Keratinocyte (primary cell): ENCODE data around the gene MIPOL1. TPM values are rescaled to one million over a fixed set of nuclear protein-coding genes. Genes with fewer than 3 reads are reported as not detected.

ENCODE experiments used
- DNase-seq: peaks from one replicate; pipeline ENCODE4 v3.0.0-alpha.2; 2011; ENCODE audit warnings: low read depth, missing footprints, low spot score
- FAIRE-seq: peaks from 2 replicates; lab custom pipeline; 2011; peaks lifted over from hg19 to GRCh38; lab: Jason Lieb, UNC
- H2AFZ ChIP-seq: 2 replicates; pipeline ENCODE4 v1.6.0; 2012; ENCODE audit warnings: low read length, control low read depth, inconsistent platforms; ENCODE audit not compliant: control insufficient read depth
- H3K27ac ChIP-seq: 2 replicates; pipeline ENCODE4 v1.5.1; 2011; ENCODE audit warnings: low read length; ENCODE audit not compliant: control insufficient read depth, insufficient read depth
- H3K27me3 ChIP-seq: 3 replicates; pipeline ENCODE4 v1.6.0; 2011; ENCODE audit warnings: low read length; ENCODE audit not compliant: control insufficient read depth, insufficient read depth; ENCODE audit errors: extremely low read depth
- H3K36me3 ChIP-seq, 2 experiments: 2 replicates in 1 of 2; 3 replicates in 1 of 2; pipeline ENCODE4 v1.5.1; 2011; ENCODE audit warnings: low read length in 2 of 2, mild to moderate bottlenecking in 1 of 2; ENCODE audit not compliant: control insufficient read depth in 2 of 2, insufficient read depth in 2 of 2; ENCODE audit errors: extremely low read depth in 1 of 2
- H3K4me1 ChIP-seq: 3 replicates; pipeline ENCODE4 v1.5.1; 2011; ENCODE audit warnings: low read length; ENCODE audit not compliant: control insufficient read depth, insufficient read depth; ENCODE audit errors: extremely low read depth
- H3K4me2 ChIP-seq: 3 replicates; pipeline ENCODE4 v1.6.0; 2011; ENCODE audit warnings: low read depth, low read length; ENCODE audit not compliant: control insufficient read depth, insufficient read depth; ENCODE audit errors: extremely low read depth
- H3K4me3 ChIP-seq, 3 experiments: fragments of 200-600 bp in 1 of 3; sonication (generic) in 1 of 3; 2 replicates in 2 of 3; 3 replicates in 1 of 3; pipeline ENCODE4 v1.5.1; 2011 to 2016; ENCODE audit warnings: low read length in 3 of 3, mild to moderate bottlenecking in 3 of 3, control low read depth in 2 of 3, inconsistent platforms in 1 of 3, low read depth in 1 of 3, mixed read lengths in 1 of 3, mixed run types in 1 of 3, moderate library complexity in 1 of 3; ENCODE audit not compliant: control insufficient read depth in 2 of 3, insufficient read depth in 2 of 3; ENCODE audit errors: extremely low read depth in 1 of 3
- H3K79me2 ChIP-seq: 2 replicates; pipeline ENCODE4 v1.6.0; 2012; ENCODE audit warnings: low read length; ENCODE audit not compliant: control insufficient read depth, insufficient read depth
- H3K9ac ChIP-seq: 3 replicates; pipeline ENCODE4 v1.6.0; 2011; ENCODE audit warnings: low read length; ENCODE audit not compliant: control insufficient read depth, insufficient read depth; ENCODE audit errors: extremely low read depth
- H3K9me1 ChIP-seq: 3 replicates; pipeline ENCODE4 v1.6.0; 2011; ENCODE audit warnings: low read length; ENCODE audit not compliant: control insufficient read depth, insufficient read depth; ENCODE audit errors: extremely low read depth
- H3K9me3 ChIP-seq: 2 replicates; pipeline ENCODE4 v1.5.1; 2012; ENCODE audit warnings: low read depth, low read length; ENCODE audit not compliant: control insufficient read depth
- H4K20me1 ChIP-seq: 3 replicates; pipeline ENCODE4 v1.6.0; 2011; ENCODE audit warnings: low read length; ENCODE audit not compliant: control insufficient read depth, insufficient read depth; ENCODE audit errors: extremely low read depth
- CTCF ChIP-seq, 3 experiments: IDR thresholded peaks in 1 of 3; conservative IDR thresholded peaks in 1 of 3; optimal IDR thresholded peaks in 1 of 3; 2 replicates in 2 of 3; 3 replicates in 1 of 3; pipeline versions ENCODE3 to v1.5.1; 2011; ENCODE audit warnings: low read length in 3 of 3, mild to moderate bottlenecking in 3 of 3, moderate library complexity in 2 of 3, control low read depth in 1 of 3, inconsistent platforms in 1 of 3; ENCODE audit not compliant: insufficient read depth in 2 of 3; ENCODE audit errors: extremely low read depth in 1 of 3
- EZH2 ChIP-seq: IDR thresholded peaks from one replicate; pipeline ENCODE4 v1.6.1; 2012; ENCODE audit warnings: inconsistent platforms, mild to moderate bottlenecking, low read length, moderate library complexity
- dilution Hi-C: fragments of 300-500 bp; cut with MboI; formaldehyde crosslinking; loops from one replicate; pipeline ENCODE4 v1.7.0; 2020; ENCODE audit warnings: low sequenced_read_pairs; ENCODE audit not compliant: extremely low pct_ligation_motif_present
- polyA plus RNA-seq, 5 experiments: library from polyadenylated mRNA; depleted of rRNA in 3 of 5; stranded (reverse) in 3 of 5; stranded (forward) in 1 of 5; unstranded in 1 of 5; fragments of >200 nt; gene quantifications; 1 replicate in 1 of 5; 2 replicates in 3 of 5; 3 replicates in 1 of 5; pipeline versions ENCODE4 v1.2.1 to v1.2.3, GENCODE V29; 2011 to 2012; ENCODE audit warnings: missing spikeins in 2 of 5, low read depth in 1 of 5, low replicate concordance in 1 of 5

The MIPOL1 gene
- polyA plus RNA-seq, 1 donor (not counting 4 experiments of a cell fraction or from before 2014, with no cell fraction given): 10.9 TPM

GRCh38 chr14:37262649-37263048, 64.9 kb downstream of the MIPOL1 start:
- DNase-seq: no peak
- Histone ChIP-seq H3K4me1 (no peaks in the 10 kb centered on the region), H3K9me1 (no peaks in the 10 kb centered on the region), H3K4me3 (no peak overlapping the region), H4K20me1 (no peaks in the 10 kb centered on the region), H3K4me2 (no peak overlapping the region), H3K27ac (no peak overlapping the region), H3K36me3 (no peaks in the 10 kb centered on the region), H3K9ac (no peak overlapping the region), H3K9me3 (no peaks in the 10 kb centered on the region), H2AFZ (no peak overlapping the region), H3K79me2 (no peaks in the 10 kb centered on the region), H3K27me3 (no peaks in the 10 kb centered on the region)
- FAIRE-seq: no peak
- dilution Hi-C loops: no loop called here
- TF ChIP-seq EZH2 (no peak), CTCF (optimal IDR thresholded peaks at IDR 0.05 in 1 of 3, IDR thresholded peaks at IDR 0.05 in 1 of 3, conservative IDR thresholded peaks at IDR 0.05 in 1 of 3; ENCODE audit: extremely low read depth in 1 of 3, insufficient read depth in 2 of 3, low read length in 3 of 3) (no peak)

- Histone ChIP-seq H3K9me1 (no peaks in the 10 kb centered on the region), H3K4me1 (no peaks in the 10 kb centered on the region), H3K36me3 (no peaks in the 10 kb centered on the region), H3K4me2 (no peak overlapping the region), H3K9ac (no peak overlapping the region), H3K79me2 (no peaks in the 10 kb centered on the region), H3K4me3 (no peak overlapping the region), H3K9me3 (no peaks in the 10 kb centered on the region), H4K20me1 (no peaks in the 10 kb centered on the region), H3K27me3 (no peaks in the 10 kb centered on the region), H3K27ac (no peak overlapping the region), H2AFZ (no peak overlapping the region)
- TF ChIP-seq CTCF (optimal IDR thresholded peaks at IDR 0.05 in 1 of 3, IDR thresholded peaks at IDR 0.05 in 1 of 3, conservative IDR thresholded peaks at IDR 0.05 in 1 of 3; ENCODE audit: extremely low read depth in 1 of 3, insufficient read depth in 2 of 3, low read length in 3 of 3) (no peak), EZH2 (no peak)
- FAIRE-seq: no peak
- no peak for DNase-seq
- dilution Hi-C loops: no loop called here
Observed at GRCh38 chr14:37263656-37264236, 66.0 kb downstream of the MIPOL1 start.
